WERI-Rb-1 (cell line): ENCODE data around the gene ARMC8.

ENCODE experiments used
- DNase-seq: peaks from one replicate; pipeline ENCODE4 v3.0.0-alpha.2; 2020
- H3K27ac ChIP-seq: fragments of 250-450 bp; sonication (Bioruptor Pico); 2 replicates; pipeline ENCODE4 v1.5.1; 2020; ENCODE audit warnings: mild to moderate bottlenecking, moderate library complexity
- H3K27me3 ChIP-seq: fragments of 250-450 bp; sonication (Bioruptor Pico); 2 replicates; pipeline ENCODE4 v1.5.1; 2021; ENCODE audit warnings: mild to moderate bottlenecking, low read depth, moderate library complexity; ENCODE audit not compliant: insufficient read depth, severe bottlenecking
- H3K36me3 ChIP-seq: fragments of 250-450 bp; sonication (Bioruptor Pico); 2 replicates; pipeline ENCODE4 v1.5.1; 2020; ENCODE audit warnings: mild to moderate bottlenecking, moderate library complexity
- H3K4me3 ChIP-seq: 2 replicates; pipeline ENCODE4 v1.5.1; 2011; ENCODE audit warnings: low read depth, mild to moderate bottlenecking, control low read depth, low read length
- H3K9me3 ChIP-seq: fragments of 250-450 bp; sonication (Bioruptor Pico); 2 replicates; pipeline ENCODE4 v1.5.1; 2021; ENCODE audit warnings: mild to moderate bottlenecking, moderate library complexity; ENCODE audit not compliant: severe bottlenecking
- CTCF ChIP-seq: IDR thresholded peaks from 2 replicates; pipeline ENCODE4 v1.5.1; 2011; ENCODE audit warnings: low read depth, mild to moderate bottlenecking, control low read depth, inconsistent platforms, low read length

The ARMC8 gene

GRCh38 chr3:138200424-138200823 lies 13.3 kb downstream of the ARMC8 start:
- no peak for TF ChIP-seq CTCF

GRCh38 chr3:138202945-138203701 lies 16.0 kb downstream of the ARMC8 start:
- Histone ChIP-seq H3K27ac (no peak overlapping the region), H3K36me3 (peaks cover 9% of the 10 kb centered on the region), H3K27me3 (no peaks in the 10 kb centered on the region), H3K4me3 (no peak overlapping the region), H3K9me3 (no peaks in the 10 kb centered on the region)
- DNase-seq, result no peak
- TF ChIP-seq CTCF, result no peak

More at GRCh38 chr3:138200424-138200823, 13.3 kb downstream of the ARMC8 start:
- no peaks in the 10 kb centered on the region for H3K27me3 ChIP-seq
- no peaks in the 10 kb centered on the region for H3K9me3 ChIP-seq
- DNase-seq, result no peak
- no peak overlapping the region for H3K4me3 ChIP-seq
- no peak overlapping the region for H3K27ac ChIP-seq
- H3K36me3 ChIP-seq, result peaks cover 15% of the 10 kb centered on the region

DNA sequence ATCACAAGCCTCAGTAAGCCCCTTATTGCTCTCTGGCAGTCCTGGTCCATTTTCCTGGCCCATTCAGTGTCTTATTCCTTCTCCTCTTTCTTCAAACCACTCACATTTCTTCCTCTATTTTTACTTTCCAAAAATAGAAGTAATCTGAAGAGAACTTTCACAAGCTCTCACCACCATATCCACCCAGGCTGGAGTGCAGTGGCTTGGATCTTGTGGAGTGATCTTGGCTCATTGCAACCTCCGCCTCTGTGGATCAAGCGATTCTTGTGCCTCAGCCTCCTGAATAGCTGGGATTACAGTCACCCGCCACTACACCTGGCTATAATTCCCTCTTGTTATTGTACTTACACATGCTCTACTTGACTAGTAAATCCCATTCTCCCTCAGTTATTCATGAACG lies 16.8 kb downstream of the ARMC8 start:
- H3K27me3 ChIP-seq, result no peaks in the 10 kb centered on the region
- H3K9me3 ChIP-seq, result no peaks in the 10 kb centered on the region
- TF ChIP-seq CTCF, result no peak
- peaks cover 9% of the 10 kb centered on the region for H3K36me3 ChIP-seq
- H3K4me3 ChIP-seq, result no peak overlapping the region
- H3K27ac ChIP-seq, result no peak overlapping the region
- no peak for DNase-seq

GRCh38 chr3:138205527-138205926 lies 18.4 kb downstream of the ARMC8 start:
- Histone ChIP-seq H3K4me3 (no peak overlapping the region), H3K27ac (no peak overlapping the region), H3K27me3 (no peaks in the 10 kb centered on the region), H3K9me3 (no peaks in the 10 kb centered on the region), H3K36me3 (peaks cover 15% of the 10 kb centered on the region)
- TF ChIP-seq CTCF, result no peak
- DNase-seq, result no peak

GRCh38 chr3:138206196-138206595 lies 19.1 kb downstream of the ARMC8 start:
- Histone ChIP-seq H3K9me3 (no peaks in the 10 kb centered on the region), H3K27me3 (no peaks in the 10 kb centered on the region), H3K36me3 (peaks cover 16% of the 10 kb centered on the region), H3K4me3 (no peak overlapping the region), H3K27ac (no peak overlapping the region)
- TF ChIP-seq CTCF, result no peak
- DNase-seq, result no peak

DNA sequence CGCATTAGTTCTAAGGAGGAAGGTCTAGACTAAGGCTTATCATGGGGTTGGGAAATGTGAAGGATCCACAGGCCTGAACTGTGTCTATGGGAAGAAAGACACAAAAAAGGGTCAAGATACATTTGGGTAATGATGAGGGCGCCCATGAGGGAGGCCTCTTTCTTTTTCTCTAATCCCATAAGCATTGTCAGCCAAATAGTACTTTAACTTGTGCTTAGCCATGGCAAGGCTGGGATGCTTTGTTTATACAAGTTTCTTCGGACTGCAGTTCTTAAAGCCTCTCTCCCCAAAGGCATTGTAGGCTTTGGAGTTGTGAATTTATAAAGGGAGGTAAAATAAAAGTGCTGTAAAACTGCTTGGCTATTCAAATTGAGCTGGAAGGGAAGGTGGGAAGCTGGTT lies 23.4 kb downstream of the ARMC8 start:
- TF ChIP-seq CTCF, result no peak
- Histone ChIP-seq H3K9me3 (no peaks in the 10 kb centered on the region), H3K27ac (no peak overlapping the region), H3K4me3 (no peak overlapping the region), H3K27me3 (no peaks in the 10 kb centered on the region), H3K36me3 (peaks cover 17% of the 10 kb centered on the region)
- no peak for DNase-seq
